Endothelial cell of hepatic sinusoid (primary cell): Measurements from ENCODE around the gene DMBX1.

Source experiments
- in situ Hi-C: cut with HindIII; loops from 2 replicates; pipeline ENCODE4 v1.10.0; 2017; ENCODE audit warnings: low sequenced_read_pairs

Gene DMBX1

GRCh38 chr1:46489638-46490405 is at the start of gene DMBX1:
TSS of gene DMBX1 (plus strand) at chr1:46489836. CDS start at chr1:46507011, 17,175 bp downstream.
- in situ Hi-C loops: loop anchor here (10.0 kb wide), 1 partner anchor 55 kb away; no protein-coding TSS in a partner anchor

GRCh38 chr1:46440478-46440877 is 49.2 kb upstream of the DMBX1 start:
- in situ Hi-C loops: no loop called here

- in situ Hi-C loops: no loop called here
These were observed 47.1 kb upstream of the DMBX1 start for GRCh38 chr1:46442317-46443161.

- in situ Hi-C loops: no loop called here
These were observed 45.2 kb upstream of the DMBX1 start for GRCh38 chr1:46444466-46444865.

- in situ Hi-C loops: no loop called here
These were observed 43.8 kb upstream of the DMBX1 start for GRCh38 chr1:46445773-46446256.

- in situ Hi-C loops: no loop called here
These were observed 42.8 kb upstream of the DMBX1 start for GRCh38 chr1:46446646-46447498.

- in situ Hi-C loops: no loop called here
These were observed 42.0 kb upstream of the DMBX1 start for GRCh38 chr1:46447499-46448108.

- in situ Hi-C loops: no loop called here
These were observed 41.3 kb upstream of the DMBX1 start for GRCh38 chr1:46448109-46448911.

- in situ Hi-C loops: no loop called here
These were observed 40.1 kb upstream of the DMBX1 start for GRCh38 chr1:46449223-46450159.

GRCh38 chr1:46450160-46450517 is 39.5 kb upstream of the DMBX1 start:
- in situ Hi-C loops: no loop called here

- in situ Hi-C loops: no loop called here
These were observed 37.4 kb upstream of the DMBX1 start for GRCh38 chr1:46451948-46452930.

- in situ Hi-C loops: no loop called here
These were observed 36.7 kb upstream of the DMBX1 start for GRCh38 chr1:46452931-46453325.

- in situ Hi-C loops: no loop called here
These were observed 36.2 kb upstream of the DMBX1 start for GRCh38 chr1:46453449-46453848.

GRCh38 chr1:46455951-46456350 is 33.7 kb upstream of the DMBX1 start:
- in situ Hi-C loops: no loop called here

GRCh38 chr1:46456411-46456963 is 33.1 kb upstream of the DMBX1 start:
- in situ Hi-C loops: no loop called here

GRCh38 chr1:46457178-46457577 is 32.5 kb upstream of the DMBX1 start:
- in situ Hi-C loops: no loop called here

GRCh38 chr1:46458190-46458589 is 31.4 kb upstream of the DMBX1 start:
- in situ Hi-C loops: no loop called here
